C4-2B (cell line): ENCODE data around the gene POLN.

Experiments used
- CTCF ChIP-seq: fragments of 450-650 bp; conservative IDR thresholded peaks from 2 replicates; pipeline ENCODE4 v1.5.1; 2017; ENCODE audit warnings: mild to moderate bottlenecking
- ZFX ChIP-seq: fragments of 450-650 bp; IDR thresholded peaks from 2 replicates; pipeline ENCODE4 v1.6.1; 2017

GRCh38 chr4:2186865-2187172, 55.1 kb downstream of the POLN start:
- no peak for TF ChIP-seq CTCF
- no peak for TF ChIP-seq ZFX
